ENCODE data around the gene KATNAL2. TPM values are rescaled to one million over a fixed set of nuclear protein-coding genes. Genes with fewer than 3 reads are reported as not detected.

Gene KATNAL2
- total and polyA plus RNA-seq, 2 experiments from 2014 or later: 3.9 to 4.1 TPM

DNA sequence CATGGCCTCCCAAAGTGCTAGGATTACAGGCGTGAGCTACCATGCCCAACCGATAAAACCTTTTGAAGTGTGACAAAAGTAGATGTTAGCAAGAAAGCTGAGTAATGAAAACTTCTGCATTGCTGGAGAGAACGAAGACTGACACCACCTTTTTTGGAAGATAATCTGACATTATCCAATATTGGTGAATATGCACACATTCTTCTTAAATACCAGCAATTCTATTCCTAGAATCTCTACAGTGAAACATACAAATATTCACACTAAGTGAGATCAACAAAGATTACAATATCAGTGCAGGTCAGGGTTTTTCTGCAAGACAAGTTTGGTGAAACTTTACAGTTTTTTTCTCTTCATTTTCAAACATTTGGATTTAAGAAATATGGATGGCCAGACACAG is 7.9 kb upstream of the KATNAL2 start:
- WGBS, 2 experiments (ENCODE audit: low coverage in 1 of 2, low lambda C conversion rate in 2 of 2, missing lambda C conversion rate in 2 of 2): 97 to 99% methylated on average over 3 of the region's 3 CpGs
- Histone ChIP-seq H3K9me2 (ENCODE audit: insufficient read depth) (no peaks in the 10 kb centered on the region), H3K27ac (no peak overlapping the region), H3K9ac (no peak overlapping the region), H3K27me3 (replicated peaks; ENCODE audit: insufficient read depth) (no peaks in the 10 kb centered on the region), H3F3A (ENCODE audit: insufficient read depth) (no peaks in the 10 kb centered on the region; the same call in 1 of the 2 replicates), H4K20me1 (ENCODE audit: insufficient read depth) (peaks cover 11% of the 10 kb centered on the region; the same call in 1 of the 2 replicates), H2AFZ (no peak overlapping the region), H3K4me2 (ENCODE audit: unreplicated experiment) (no peak overlapping the region), H3K36me3 (ENCODE audit: low read depth) (no peaks in the 10 kb centered on the region), H3K79me2 (ENCODE audit: insufficient read depth) (peaks cover 100% of the 10 kb centered on the region), H3K4me1 (ENCODE audit: insufficient read depth) (no peaks in the 10 kb centered on the region), H3K9me3 (ENCODE audit: low read depth) (no peaks in the 10 kb centered on the region), H3K4me3 (no peak overlapping the region)
- DNase-seq: no peak
- no peak for TF ChIP-seq EZH2 (IDR thresholded peaks at IDR 0.05; ENCODE audit: insufficient read depth, poor library complexity, severe bottlenecking)
- TF ChIP-seq EZH2phosphoT487 (IDR thresholded peaks at IDR 0.05; ENCODE audit: insufficient read depth, low read depth): no peak
- in situ Hi-C loops (cut with MboI): no loop called here

DNA sequence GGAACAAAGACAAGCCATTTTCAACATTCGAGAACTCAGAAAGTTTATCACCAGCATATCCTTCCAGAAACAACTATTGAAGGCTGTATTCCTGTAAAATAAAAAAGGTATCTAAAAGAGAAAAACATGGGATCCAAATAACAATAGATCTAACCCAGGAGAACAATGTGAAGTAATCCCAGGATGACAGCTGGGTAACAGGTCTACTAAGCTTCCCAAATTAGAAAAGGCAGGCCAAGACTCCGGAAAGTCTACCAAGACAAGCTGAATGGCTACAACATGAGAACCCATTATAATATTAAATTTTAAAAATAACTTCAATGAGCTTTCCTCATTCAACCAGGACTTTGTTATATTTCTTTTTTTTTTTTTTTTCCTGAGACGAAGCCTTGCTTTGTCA is 6.5 kb upstream of the KATNAL2 start:
- peaks cover 11% of the 10 kb centered on the region; the same call in 1 of the 2 replicates for H4K20me1 ChIP-seq (ENCODE audit: insufficient read depth)
- in situ Hi-C loops (cut with MboI): no loop called here

GRCh38 chr18:46915800-46916550 is 1.4 kb upstream of the KATNAL2 start:
- TF ChIP-seq EZH2phosphoT487 (IDR thresholded peaks at IDR 0.05; ENCODE audit: insufficient read depth, low read depth): no peak
- TF ChIP-seq EZH2 (IDR thresholded peaks at IDR 0.05; ENCODE audit: insufficient read depth, poor library complexity, severe bottlenecking): no peak
- Histone ChIP-seq H3K4me1 (ENCODE audit: insufficient read depth) (0 out of 2 replicates have a peak, but pooled peaks cover 5% of the 10 kb centered on the region), H4K20me1 (ENCODE audit: insufficient read depth) (no peaks in the 10 kb centered on the region; the same call in 1 of the 2 replicates), H3K79me2 (ENCODE audit: insufficient read depth) (peaks cover 58% of the 10 kb centered on the region), H3K4me3 (peak overlapping the region; percentile 87), H3K27me3 (replicated peaks; ENCODE audit: insufficient read depth) (no peaks in the 10 kb centered on the region), H3K27ac (peak overlapping the region; percentile 67), H3K9me3 (ENCODE audit: low read depth) (no peaks in the 10 kb centered on the region), H2AFZ (peak overlapping the region; percentile 92), H3K9ac (peak overlapping the region; percentile 87), H3K4me2 (ENCODE audit: unreplicated experiment) (peak overlapping the region; percentile 94), H3F3A (ENCODE audit: insufficient read depth) (peaks cover 9% of the 10 kb centered on the region), H3K9me2 (ENCODE audit: insufficient read depth) (no peaks in the 10 kb centered on the region), H3K36me3 (ENCODE audit: low read depth) (no peaks in the 10 kb centered on the region)
- 19% methylated on average over 12 of the region's 12 CpGs for WGBS, 2 experiments (ENCODE audit: low coverage in 1 of 2, low lambda C conversion rate in 2 of 2, missing lambda C conversion rate in 2 of 2)
- DNase-seq: peak; percentile 30
- in situ Hi-C loops (cut with MboI): no loop called here

More for the DNA sequence above, 6.5 kb upstream of the KATNAL2 start:
- Histone ChIP-seq H3K9ac (no peak overlapping the region), H3K27ac (no peak overlapping the region), H3K27me3 (replicated peaks; ENCODE audit: insufficient read depth) (no peaks in the 10 kb centered on the region), H3K36me3 (ENCODE audit: low read depth) (no peaks in the 10 kb centered on the region), H3F3A (ENCODE audit: insufficient read depth) (no peaks in the 10 kb centered on the region; the same call in 1 of the 2 replicates), H3K4me2 (ENCODE audit: unreplicated experiment) (no peak overlapping the region), H2AFZ (no peak overlapping the region), H3K4me3 (no peak overlapping the region), H3K79me2 (ENCODE audit: insufficient read depth) (peaks cover 100% of the 10 kb centered on the region), H3K9me3 (ENCODE audit: low read depth) (no peaks in the 10 kb centered on the region), H3K4me1 (ENCODE audit: insufficient read depth) (0 out of 2 replicates have a peak, but pooled peaks cover 5% of the 10 kb centered on the region), H3K9me2 (ENCODE audit: insufficient read depth) (no peaks in the 10 kb centered on the region)
- WGBS, 2 experiments (ENCODE audit: low coverage in 1 of 2, low lambda C conversion rate in 2 of 2, missing lambda C conversion rate in 2 of 2): 99% methylated on average over 3 of the region's 3 CpGs
- DNase-seq: no peak
- no peak for TF ChIP-seq EZH2 (IDR thresholded peaks at IDR 0.05; ENCODE audit: insufficient read depth, poor library complexity, severe bottlenecking)
- TF ChIP-seq EZH2phosphoT487 (IDR thresholded peaks at IDR 0.05; ENCODE audit: insufficient read depth, low read depth): no peak

DNA sequence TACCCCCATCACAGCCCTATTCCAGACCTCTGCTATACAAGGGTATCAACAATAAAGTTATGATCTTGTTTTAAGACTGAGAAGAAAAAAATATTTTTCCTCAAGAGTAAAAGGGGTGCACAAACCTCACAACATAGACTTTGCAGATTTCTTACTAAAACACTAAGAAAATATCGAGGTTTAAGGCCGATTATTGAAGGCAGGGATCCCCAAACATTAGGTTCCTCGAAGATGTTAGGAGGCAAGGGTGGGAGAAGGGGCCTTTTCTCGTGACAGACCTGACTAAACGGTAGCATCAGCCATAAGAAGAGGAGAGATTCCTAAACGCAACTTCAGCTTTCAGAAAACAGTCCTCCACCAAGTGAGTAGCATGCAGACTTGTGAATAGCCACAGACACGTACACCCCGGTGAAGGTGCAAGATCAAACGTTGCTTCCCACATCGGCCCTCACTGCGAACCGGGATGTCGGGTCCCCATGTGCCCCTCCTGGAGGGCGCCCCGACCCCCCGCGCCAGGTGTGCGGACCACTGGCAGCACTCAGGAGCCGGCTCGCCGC is 773 bp upstream of the KATNAL2 start:
- Histone ChIP-seq H3F3A (ENCODE audit: insufficient read depth) (peaks cover 9% of the 10 kb centered on the region), H3K9ac (peak overlapping the region; percentile 87), H3K9me2 (ENCODE audit: insufficient read depth) (no peaks in the 10 kb centered on the region), H3K4me3 (peak overlapping the region; percentile 87), H2AFZ (peak overlapping the region; percentile 92), H3K9me3 (ENCODE audit: low read depth) (no peaks in the 10 kb centered on the region), H3K79me2 (ENCODE audit: insufficient read depth) (peaks cover 51% of the 10 kb centered on the region), H3K27me3 (replicated peaks; ENCODE audit: insufficient read depth) (no peaks in the 10 kb centered on the region), H3K4me1 (ENCODE audit: insufficient read depth) (0 out of 2 replicates have a peak, but pooled peaks cover 5% of the 10 kb centered on the region), H3K4me2 (ENCODE audit: unreplicated experiment) (peak overlapping the region; percentile 94), H3K27ac (peak overlapping the region; percentile 67), H3K36me3 (ENCODE audit: low read depth) (no peaks in the 10 kb centered on the region), H4K20me1 (ENCODE audit: insufficient read depth) (no peaks in the 10 kb centered on the region; the same call in 1 of the 2 replicates)
- WGBS, 2 experiments (ENCODE audit: low coverage in 1 of 2, low lambda C conversion rate in 2 of 2, missing lambda C conversion rate in 2 of 2): 0 to 2% methylated on average over 8 to 21 of the region's 21 CpGs
- TF ChIP-seq EZH2phosphoT487 (IDR thresholded peaks at IDR 0.05; ENCODE audit: insufficient read depth, low read depth) (no peak), EZH2 (IDR thresholded peaks at IDR 0.05; ENCODE audit: insufficient read depth, poor library complexity, severe bottlenecking) (no peak)
- in situ Hi-C loops (cut with MboI): no loop called here
- DNase-seq: peak; percentile 61

Data from GM23248 (cell line).